ENCODE results near the gene NDUFS6.
"Not testable (repeated sequence)": the region's sequence is repeated elsewhere in the genome, so short reads cannot be mapped to it uniquely, and the experiment has no call there.

DNA sequence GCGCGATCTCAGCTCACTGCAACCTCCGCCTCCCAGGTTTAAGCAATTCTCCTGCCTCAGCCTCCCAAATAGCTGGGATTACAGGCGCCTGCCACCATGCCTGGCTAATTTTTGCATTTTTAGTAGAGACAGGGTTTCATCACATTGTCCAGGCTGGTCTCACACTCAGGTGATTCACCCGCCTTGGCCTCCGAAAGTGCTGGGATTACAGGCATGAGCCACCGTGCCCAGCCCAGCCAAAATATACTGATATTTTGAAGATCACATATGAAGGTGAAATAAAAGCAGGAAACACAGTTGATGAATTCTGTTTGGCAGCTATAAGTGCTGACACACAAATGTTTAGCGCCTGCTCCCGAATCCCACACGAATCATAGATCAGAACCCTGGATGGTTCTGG is 42.6 kb downstream of the NDUFS6 start:
- TF ChIP-seq, protein P1, sequence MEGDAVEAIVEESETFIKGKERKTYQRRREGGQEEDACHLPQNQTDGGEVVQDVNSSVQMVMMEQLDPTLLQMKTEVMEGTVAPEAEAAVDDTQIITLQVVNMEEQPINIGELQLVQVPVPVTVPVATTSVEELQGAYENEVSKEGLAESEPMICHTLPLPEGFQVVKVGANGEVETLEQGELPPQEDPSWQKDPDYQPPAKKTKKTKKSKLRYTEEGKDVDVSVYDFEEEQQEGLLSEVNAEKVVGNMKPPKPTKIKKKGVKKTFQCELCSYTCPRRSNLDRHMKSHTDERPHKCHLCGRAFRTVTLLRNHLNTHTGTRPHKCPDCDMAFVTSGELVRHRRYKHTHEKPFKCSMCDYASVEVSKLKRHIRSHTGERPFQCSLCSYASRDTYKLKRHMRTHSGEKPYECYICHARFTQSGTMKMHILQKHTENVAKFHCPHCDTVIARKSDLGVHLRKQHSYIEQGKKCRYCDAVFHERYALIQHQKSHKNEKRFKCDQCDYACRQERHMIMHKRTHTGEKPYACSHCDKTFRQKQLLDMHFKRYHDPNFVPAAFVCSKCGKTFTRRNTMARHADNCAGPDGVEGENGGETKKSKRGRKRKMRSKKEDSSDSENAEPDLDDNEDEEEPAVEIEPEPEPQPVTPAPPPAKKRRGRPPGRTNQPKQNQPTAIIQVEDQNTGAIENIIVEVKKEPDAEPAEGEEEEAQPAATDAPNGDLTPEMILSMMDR (IDR thresholded peaks at IDR 0.05): not testable (repeated sequence)
- TF ChIP-seq POLR2A (IDR thresholded peaks at IDR 0.05): not testable (repeated sequence)

All from body of pancreas (tissue), 4 donors.